Stimulated activated CD8-positive, alpha-beta memory T cell treated with anti-CD3 and anti-CD28 coated beads, Interleukin-12 subunit alpha, Interleukin-12 subunit beta, amount 100 ng/mL, for 24 hours (primary cell): Measurements from ENCODE around the gene SENP1.
"Not testable (repeated sequence)": the region's sequence is repeated elsewhere in the genome, so short reads cannot be mapped to it uniquely, and the experiment has no call there.

Experiments used
- DNase-seq: peaks from one replicate; pipeline ENCODE4 v3.0.0-alpha.2; 2020; ENCODE audit errors: extremely low read depth

Gene SENP1

DNA sequence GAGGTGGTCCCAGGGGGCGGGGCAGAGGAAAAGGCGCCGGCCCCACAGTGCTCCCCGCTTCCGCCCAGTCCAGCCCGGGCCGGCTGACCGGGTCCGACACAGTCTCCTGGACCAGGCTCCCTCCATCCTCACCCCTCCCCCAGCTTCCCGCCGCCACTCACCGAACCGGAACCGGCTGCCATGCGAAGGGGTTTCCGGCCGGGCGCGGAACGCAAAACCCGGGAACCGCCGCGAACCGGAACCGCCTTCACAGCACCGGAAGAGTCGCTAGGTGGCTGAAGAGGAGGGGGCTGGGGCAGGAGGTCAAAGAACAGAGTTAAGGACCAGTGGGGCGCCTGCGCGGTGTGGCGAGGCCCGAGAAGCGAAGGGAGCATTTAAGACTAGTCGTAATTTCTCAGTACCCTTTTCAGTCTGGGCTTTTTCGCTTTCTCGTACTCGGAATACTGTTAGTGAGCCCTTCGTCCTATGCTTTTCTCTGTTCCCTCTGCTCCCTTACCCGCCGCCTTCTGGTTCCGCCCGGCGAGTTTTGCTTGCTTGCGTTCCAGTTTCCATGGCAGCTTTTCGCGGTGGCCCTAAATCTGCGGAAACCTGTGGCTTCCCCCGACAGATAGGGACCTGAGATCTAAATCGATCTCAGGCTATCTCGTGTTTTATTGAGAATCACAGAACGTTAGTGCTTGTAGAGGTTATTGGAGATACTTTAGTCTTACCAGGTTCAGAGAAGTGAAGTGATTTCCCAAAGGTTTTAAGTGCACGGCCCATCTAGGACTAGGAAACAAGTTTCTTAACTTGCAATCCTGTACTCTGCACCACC lies at the start of gene SENP1:
SENP1 (minus strand) TSS at position 213 of the 814 bp plus-strand sequence. CDS start 4,607 bp downstream, outside the sequence.
- peak; percentile 76 for DNase-seq

DNA sequence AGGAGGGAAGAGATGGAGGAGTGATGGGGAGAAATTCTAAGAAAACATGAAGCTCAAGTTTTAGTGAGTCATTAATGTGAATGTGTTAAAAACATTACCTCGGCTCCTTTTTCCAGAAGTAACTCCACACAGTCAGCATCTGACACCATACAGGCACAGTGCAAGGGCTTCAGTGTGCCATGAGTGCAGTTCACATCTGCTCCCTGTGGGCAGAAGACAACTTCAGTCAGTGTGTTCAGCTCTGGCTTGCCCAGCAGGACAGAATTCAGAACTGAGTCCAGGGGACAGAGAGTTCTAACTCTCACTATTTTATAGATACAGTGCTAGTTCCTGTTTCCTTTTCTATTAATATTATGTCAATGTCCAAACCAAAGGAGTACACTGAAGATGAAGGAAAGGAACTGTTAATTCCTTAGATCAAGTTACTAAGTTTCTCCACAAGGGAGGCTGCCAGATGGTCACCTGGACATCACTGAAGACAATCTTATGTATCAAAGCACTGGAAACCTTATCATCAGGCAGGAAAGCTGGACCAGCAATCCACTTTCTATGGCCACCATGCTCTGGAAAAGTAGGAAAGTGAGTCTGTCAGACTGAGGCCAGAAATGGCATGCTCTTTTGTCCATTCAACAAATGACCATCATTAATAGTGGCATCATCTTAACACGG lies 45.4 kb upstream of the SENP1 start:
- DNase-seq: no peak

DNA sequence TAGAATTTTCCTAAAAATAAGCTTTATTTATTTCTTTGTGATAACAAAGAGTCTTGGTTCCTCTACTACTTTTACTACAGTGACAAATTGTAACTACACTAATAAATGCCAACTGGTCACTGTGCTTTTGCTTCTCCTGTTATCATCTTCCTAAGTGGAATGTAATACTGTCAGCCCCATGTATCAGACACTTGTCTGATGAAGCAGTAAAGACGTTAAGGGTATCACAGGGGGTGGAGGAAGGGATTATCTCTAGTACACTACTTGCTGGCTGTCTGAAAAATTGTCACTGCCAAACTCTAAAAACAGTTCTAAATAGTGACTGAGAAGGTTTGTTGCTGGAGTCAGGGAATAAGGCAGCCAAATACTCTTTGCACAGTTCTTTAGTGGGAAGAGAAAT lies 40.1 kb upstream of the SENP1 start:
- no peak for DNase-seq

DNA sequence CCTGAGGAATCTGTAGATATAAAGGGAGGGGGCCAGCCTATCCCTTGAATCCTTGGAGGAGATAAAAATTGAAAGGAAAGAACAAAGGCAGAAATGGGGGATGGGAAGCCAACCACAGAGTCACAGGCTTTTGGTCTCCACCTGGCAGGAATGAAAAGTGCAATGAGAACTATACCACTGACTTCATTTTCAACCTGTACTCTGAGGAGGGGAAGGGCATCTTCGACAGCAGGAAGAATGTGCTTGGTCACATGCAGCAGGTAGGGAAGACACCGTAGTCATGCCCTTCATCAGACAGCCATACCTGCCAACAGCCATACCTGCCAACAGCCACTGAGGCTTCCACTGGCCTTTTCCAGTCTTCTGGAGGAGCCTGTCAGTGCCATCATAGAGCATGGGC lies 38.0 kb upstream of the SENP1 start:
- no peak for DNase-seq

DNA sequence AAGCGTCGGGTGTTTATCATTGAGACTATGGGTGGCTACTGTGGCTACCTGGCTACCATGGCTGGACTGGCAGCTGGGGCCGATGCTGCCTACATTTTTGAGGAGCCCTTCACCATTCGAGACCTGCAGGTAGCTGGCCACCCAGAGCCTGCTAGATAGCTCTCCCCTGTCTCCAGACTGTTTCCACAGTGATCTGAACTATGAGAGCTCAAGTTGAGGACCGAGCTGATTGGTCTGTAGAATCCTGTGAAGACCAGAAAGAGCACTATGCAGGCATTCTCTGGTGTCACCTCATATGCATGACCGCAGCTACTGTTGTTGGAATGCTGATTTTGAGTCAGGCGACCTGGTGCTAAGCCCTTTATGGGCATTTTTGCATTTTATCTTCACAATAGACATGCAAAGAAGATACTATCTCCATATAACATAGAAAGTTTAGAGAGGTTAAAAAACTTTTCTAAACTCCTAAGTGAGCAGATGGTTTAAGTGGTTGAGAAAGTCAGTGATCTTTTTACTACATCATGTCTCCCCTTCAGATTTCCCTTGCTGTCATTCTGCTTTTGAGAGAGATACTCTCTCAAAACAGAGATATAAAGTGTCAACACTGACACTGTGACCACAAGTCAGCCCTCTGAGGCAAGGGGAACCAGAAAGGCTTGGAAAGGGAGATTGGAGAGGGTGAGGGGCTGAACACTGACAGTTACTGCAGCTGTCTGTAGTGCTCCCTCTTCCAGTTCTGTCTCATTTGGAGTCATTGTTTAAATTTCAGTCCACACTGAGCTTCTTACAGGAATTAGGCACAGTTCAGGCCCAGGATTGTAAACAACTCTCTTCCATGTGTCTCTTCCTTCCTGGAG lies 37.2 kb upstream of the SENP1 start:
- DNase-seq: no peak

DNA sequence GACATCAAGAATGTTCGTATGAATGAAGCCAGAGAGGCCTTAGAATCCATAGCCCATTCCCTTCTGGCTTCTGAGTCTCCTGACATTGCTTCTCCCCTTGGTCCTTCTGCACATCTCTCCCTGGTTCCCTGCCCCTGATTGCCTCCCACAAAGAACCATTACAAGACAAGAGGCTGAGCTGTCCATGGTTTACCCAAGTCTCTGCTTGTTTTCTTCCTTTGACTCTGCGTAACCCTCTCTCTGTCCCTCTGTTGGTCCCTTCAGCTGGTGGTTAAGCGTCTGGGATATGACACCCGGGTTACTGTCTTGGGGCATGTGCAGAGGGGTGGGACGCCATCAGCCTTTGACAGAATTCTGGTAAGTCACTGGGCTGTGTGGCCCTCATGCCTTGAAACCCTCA lies 29.1 kb upstream of the SENP1 start:
- no peak for DNase-seq

DNA sequence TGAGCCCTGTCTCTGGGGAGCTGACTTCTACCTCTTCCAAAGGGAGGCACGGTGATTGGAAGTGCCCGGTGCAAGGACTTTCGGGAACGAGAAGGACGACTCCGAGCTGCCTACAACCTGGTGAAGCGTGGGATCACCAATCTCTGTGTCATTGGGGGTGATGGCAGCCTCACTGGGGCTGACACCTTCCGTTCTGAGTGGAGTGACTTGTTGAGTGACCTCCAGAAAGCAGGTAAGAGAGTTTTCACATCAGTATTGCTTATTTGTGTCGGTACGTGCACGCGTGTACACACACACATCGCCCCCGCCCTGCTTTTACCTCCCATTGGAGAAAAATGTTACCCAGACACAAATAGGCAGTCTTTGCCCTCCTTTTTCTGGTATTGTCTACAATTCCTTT lies 26.9 kb upstream of the SENP1 start:
- no peak for DNase-seq

DNA sequence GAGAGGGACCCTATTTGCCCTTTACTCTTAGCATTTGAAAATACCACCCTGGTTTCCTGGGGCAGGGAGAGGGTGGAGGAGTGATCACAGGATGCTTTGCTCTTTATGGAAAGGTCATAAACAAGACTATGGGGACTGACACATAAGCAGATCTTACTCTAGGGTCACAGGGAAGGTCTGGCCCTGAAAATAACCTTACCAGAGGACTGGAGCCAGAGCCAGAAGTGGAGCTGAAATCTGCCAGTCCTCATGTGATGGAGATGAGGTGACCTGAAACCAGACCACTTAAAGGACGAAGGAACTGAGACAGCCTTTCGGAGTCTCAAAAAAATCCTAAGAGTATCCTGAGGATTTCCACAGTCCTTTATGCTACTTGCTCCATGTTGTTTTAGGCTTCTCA lies 25.6 kb upstream of the SENP1 start:
- DNase-seq: no peak

DNA sequence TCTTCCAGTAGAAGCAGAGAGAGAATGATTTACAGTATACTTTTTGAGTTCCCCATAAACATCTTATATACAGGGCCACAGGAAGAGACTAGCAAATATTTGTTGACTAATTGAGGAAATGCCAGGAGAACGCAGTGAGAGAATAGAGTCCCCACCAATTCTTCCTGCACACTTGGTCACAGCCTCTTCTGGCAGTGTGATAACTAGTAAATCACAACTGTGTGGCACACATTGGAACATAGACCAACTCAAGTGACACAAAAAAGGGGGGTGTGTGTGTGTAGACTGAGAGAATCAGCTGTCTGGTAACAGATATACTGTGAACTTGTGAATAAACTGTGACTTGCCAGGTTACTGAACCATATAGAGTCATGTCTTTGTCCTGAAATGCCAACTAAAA lies 23.5 kb upstream of the SENP1 start:
- no peak for DNase-seq

DNA sequence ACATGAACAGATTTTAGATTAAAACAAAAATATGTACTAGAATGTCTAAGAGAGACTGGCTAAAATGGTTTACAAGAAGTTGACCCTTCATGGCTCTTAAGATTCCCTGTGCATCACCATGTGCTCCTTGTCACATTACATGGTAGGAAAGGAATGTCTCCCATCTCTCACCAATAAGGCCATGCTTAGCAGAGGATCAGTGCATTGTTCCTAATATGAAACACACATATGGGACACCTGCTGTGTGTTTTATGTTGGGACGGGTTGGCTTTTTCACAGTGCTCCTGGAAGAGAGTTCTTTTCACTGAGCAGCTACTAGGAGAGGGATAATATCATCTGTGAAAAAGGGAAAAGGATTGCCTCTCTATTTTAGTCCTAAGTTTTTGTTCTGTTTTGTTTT lies 22.9 kb upstream of the SENP1 start:
- no peak for DNase-seq

DNA sequence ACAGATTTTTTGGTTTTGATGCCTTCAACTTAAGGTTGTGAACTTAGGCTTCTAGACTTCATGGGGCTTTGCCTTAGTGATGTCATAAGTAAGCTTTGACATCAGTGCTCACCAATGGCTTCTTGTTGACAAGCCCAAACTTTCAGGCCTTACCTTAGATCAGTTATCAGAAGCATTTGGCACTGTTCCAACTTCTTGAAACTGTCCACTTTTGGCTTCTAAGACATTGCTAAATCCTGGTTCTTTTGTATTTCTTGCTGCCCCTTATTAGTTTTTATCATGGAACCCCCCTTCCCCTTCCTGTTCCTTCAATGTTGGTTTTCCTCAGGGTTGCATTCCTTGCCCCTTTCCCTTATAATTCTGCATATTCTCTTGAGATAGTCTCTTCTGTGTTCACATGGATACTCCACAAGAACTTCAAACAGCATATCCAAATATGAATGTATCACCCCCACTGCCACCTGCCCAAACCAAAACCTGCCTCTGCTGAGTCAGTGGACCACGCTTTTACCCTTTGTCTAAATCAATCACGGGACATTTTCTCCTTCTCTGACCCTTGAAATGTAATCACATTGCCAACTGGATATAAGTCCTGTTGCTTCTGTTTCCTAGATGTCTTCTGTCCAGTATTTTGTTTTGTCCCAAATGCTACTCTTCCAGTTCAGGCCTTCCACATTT lies 21.2 kb upstream of the SENP1 start:
- no peak for DNase-seq

DNA sequence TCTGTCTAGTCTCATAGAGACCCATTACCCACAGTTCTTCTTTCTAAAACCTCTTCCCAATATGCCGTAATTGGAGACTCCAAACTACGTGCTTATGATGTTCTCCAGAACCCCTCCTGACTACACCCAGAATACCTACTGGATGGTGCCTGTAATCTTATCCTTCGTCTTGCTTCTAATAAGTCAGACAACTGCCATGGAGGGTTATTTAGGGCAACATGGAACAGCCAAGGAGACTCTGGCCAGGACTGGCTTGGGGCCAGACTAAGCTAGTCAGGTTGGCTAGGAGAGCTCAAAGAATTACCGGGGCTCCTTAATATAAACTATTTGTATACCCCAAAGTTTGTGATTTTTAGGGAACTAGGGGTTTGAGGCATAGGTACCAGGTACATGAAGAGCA lies 20.1 kb upstream of the SENP1 start:
- no peak for DNase-seq

DNA sequence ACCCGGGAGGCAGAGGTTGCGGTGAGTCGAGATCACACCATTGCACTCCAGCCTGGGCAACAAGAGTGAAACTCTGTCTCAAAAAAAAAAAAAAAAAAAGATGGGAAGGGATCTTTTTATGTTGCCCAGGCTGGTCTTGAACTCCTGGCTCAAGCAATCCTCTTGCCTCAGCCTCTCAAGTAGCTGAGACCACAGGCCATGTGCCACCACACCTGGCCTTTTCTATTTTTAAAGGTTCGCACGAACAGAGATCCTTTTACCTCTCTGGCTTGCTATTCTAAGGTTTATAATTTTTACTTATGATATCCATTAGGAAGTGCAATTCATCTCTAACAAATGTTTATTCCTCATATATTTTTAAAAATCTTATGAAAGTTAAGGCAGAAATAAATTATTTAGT lies 19.7 kb upstream of the SENP1 start:
- not testable (repeated sequence) for DNase-seq

DNA sequence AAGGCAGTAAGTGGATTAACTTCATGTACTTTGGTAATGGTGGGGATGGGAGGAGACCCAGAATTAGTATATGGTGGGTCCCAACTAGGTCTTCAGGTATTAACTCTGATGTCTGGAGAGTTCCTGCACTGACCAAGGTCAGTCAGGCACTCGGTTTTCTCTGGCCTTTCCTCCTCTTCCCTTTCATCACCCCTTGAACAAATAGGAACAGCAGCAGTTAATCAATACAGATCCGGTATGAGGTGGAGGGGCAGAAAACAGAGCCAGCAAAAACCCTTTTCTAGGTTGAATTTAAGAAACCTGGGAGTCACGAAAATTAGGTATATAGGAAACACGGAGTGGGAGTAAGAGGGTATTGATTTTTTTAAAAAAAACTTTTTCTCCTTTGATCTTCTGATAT lies 17.3 kb upstream of the SENP1 start:
- no peak for DNase-seq

DNA sequence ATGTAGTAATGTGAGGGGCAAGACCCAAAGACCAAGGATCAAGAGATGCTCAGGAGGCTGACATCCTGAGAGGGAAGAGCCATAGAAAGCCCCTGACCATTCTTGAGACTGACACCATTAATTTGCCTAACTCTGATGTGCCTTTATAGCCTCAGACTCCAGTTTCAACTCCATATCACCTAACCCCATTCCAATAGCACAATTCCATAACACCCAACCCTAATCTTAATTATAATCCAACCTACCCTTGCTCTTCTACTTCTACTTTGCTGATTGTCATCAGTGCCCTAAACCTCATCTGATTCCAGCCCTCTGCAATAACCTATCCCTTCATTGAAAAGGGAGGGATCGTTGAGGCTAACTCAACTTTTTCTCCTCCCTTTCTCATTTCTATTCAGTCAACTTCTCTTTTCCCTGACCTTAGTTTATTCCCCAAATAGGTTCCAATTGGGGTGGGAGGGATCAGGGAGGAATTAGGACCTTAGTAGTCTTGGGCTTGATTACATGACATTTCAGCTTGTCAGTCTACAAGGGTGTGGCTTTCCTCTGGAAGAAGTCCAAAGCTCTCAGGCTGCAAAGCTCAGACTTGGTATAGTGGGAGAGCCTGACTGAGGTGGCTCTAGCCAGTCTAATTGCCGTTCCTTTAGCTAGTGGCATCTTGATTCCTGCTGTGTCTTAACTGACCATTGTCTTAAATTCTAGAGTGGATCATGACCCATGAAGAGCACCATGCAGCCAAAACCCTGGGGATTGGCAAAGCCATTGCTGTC lies 16.4 kb upstream of the SENP1 start:
- DNase-seq: no peak

DNA sequence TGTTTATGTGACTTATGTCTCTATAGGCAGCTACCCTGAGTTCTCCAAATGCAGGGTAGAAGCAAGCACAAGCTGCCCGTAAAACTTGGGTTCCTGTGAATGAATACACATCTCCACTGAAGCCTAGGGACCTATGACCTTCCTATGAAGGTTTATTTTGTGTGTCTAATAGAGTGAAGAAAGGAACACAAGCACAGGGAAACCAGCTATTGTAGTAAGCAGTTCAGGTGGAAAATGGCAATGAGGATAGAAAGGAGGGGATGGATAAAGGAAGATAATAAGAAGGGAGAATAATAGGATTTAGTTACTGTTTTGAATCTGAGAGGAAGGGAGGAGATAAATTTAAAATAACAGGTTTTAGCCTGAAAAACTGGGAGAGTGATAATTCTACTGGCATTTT lies 15.6 kb upstream of the SENP1 start:
- DNase-seq: no peak

DNA sequence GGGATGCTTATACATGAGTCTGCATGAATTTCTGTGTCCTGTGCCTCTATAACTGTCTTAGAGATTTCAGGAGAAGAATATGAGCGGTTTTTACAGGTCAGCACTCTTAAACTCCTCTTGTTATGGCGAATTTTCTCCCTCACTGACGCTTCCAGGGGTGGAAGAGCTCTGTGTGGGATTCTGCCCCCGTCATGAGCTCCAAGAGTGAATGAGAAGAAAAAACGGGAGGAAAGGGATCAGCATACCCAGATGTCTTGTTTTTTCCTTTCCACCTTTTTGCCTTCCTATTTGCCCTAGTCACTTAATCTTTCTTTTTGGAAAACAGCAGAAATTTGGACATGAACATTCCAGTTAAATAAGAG lies 13.9 kb upstream of the SENP1 start:
- DNase-seq: no peak

DNA sequence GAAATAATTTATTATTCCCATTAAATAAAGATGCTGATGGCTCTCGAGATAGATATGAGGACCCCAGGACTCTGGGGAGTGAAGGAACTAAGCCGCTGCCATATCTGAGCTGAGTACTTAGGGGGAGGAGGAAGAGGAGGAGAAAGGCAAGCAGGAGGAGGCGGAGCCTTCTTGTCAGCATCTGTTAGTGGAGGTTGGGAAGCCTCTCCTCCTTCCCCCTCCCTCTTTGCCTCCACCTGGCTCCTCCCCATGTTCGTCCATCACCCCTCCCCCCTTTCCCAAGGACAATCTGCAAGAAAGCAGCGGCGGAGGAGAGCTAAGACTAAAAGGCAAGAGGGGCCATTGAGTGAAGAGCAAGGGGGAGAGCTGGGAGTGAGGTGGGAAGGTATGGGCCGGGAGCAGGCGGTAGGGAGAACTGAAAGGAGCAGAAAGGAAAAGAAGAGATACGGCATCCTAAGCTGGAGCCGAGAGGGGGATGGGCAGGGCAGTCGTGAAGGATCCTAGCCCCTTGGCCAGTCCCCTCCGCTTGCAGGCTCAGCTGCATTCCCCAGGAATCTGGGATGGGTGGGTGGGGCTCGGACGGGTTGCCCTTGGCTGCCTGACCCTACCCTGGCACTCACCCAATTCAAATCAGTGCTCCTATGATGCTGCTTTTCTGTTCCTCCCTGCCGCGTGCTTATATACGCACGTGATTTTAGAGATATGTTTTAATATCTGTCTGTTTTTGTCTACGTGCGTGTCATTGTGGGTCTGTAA lies 13.4 kb upstream of the SENP1 start, which contains the start of gene PFKM:
PFKM (plus strand) TSS at position 287 of the 756 bp plus-strand sequence. CDS start 3,411 bp downstream, outside the sequence.
- no peak for DNase-seq

DNA sequence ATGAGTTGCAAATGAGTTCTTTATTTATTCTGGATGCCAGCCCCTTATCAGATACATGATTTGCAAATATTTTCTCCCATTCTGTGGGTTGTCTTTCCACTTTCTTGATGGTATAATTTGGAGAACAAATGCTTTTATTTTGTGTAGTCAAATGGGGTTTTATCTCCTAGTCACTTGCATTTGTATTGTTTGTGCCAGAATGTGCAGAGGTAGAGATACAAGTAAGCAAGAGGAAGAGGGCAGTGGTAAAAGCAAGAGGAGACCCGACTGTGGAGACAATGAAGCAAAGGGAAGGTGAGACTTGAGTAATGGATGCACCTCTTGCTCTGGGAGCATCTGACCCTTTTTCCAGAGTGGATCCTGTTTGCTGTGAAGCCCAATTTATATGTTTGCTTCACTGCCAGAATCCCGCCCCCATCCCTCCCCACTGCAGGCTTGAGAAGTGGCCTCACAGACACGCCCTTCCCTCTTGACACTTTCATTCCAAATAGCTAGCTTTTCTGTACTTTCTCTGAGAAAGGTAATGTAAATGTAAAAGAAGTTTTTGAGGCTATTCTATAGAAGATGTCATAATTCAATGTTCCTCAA lies 12.5 kb upstream of the SENP1 start:
- no peak for DNase-seq

DNA sequence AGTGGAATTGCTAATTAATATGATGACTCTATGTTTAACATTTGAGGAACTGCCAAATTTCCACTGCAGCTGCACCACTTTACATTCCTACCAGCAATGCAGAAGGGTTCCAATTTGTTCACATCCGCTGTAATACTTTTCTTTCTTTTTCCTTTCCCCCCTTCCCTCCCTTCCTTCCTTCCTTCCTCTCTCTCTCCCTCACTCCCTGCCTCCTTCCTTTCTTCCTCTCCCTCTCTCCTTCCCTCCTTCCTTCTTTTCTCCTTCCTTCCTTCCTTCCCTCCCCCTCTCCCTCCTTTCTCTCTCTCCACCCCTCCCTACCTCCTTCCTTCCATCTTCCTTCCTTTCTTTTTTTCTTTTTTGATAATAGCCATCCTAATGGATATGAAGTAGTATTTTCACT lies 10.1 kb upstream of the SENP1 start:
- DNase-seq: no peak
